Keratinocyte (primary cell): ENCODE results near the gene LHX5.

Experiments used
- CTCF ChIP-seq, 3 experiments: IDR thresholded peaks in 1 of 3; conservative IDR thresholded peaks in 1 of 3; optimal IDR thresholded peaks in 1 of 3; 2 replicates in 2 of 3; 3 replicates in 1 of 3; pipeline versions ENCODE3 to v1.5.1; 2011; ENCODE audit warnings: low read length in 3 of 3, mild to moderate bottlenecking in 3 of 3, moderate library complexity in 2 of 3, control low read depth in 1 of 3, inconsistent platforms in 1 of 3; ENCODE audit not compliant: insufficient read depth in 2 of 3; ENCODE audit errors: extremely low read depth in 1 of 3
- EZH2 ChIP-seq: IDR thresholded peaks from one replicate; pipeline ENCODE4 v1.6.1; 2012; ENCODE audit warnings: inconsistent platforms, mild to moderate bottlenecking, low read length, moderate library complexity

- no peak for TF ChIP-seq CTCF (optimal IDR thresholded peaks at IDR 0.05 in 1 of 3, IDR thresholded peaks at IDR 0.05 in 1 of 3, conservative IDR thresholded peaks at IDR 0.05 in 1 of 3; ENCODE audit: extremely low read depth in 1 of 3, insufficient read depth in 2 of 3, low read length in 3 of 3)
- no peak for TF ChIP-seq EZH2
These were observed 10.7 kb upstream of the LHX5 start for GRCh38 chr12:113482334-113482733.
